HepG2 (cell line): ENCODE measurements around the gene C1GALT1. TPM values are rescaled to one million over a fixed set of nuclear protein-coding genes. Genes with fewer than 3 reads are reported as not detected.

Experiments
- ATM ChIP-seq: fragments of 450-650 bp; IDR thresholded peaks from 2 replicates; pipeline ENCODE4 v1.7.1; 2017; ENCODE audit warnings: mild to moderate bottlenecking, borderline replicate concordance
- FIP1L1 ChIP-seq: fragments of 200-400 bp; formaldehyde crosslinking; IDR thresholded peaks from 2 replicates; pipeline ENCODE4 v1.6.1; 2018; ENCODE audit warnings: low read depth, mild to moderate bottlenecking, low read length, moderate library complexity, borderline replicate concordance; ENCODE audit not compliant: insufficient read depth
- GABPA ChIP-seq, 2 experiments: IDR thresholded peaks; 2 replicates each; pipeline ENCODE4 v1.6.1; 2011 to 2016; ENCODE audit warnings: low read depth in 2 of 2, low read length in 1 of 2, missing biosample characterization in 1 of 2, missing genetic modification characterization in 1 of 2
- GFI1 ChIP-seq: sonication (generic); formaldehyde crosslinking; IDR thresholded peaks from 2 replicates; pipeline ENCODE4 v1.5.0; 2020; ENCODE audit warnings: missing genetic modification reagents, mild to moderate bottlenecking, borderline replicate concordance
- GPN1 ChIP-seq: sonication (generic); formaldehyde crosslinking; IDR thresholded peaks from 2 replicates; pipeline ENCODE4 v1.5.1; 2020; ENCODE audit warnings: missing genetic modification reagents, borderline replicate concordance
- PAF1 ChIP-seq: IDR thresholded peaks from 2 replicates; pipeline ENCODE4 v1.6.1; 2016; ENCODE audit warnings: missing genetic modification reagents, missing compliant biosample characterization
- POLR2AphosphoS5 ChIP-seq: IDR thresholded peaks from 2 replicates; pipeline ENCODE4 v1.6.1; 2012; ENCODE audit warnings: low read depth, low read length
- RBM39 ChIP-seq: fragments of 200-400 bp; formaldehyde crosslinking; IDR thresholded peaks from one replicate; pipeline ENCODE4 v1.6.1; 2018; ENCODE audit warnings: antibody characterized with exemption, mild to moderate bottlenecking, low read depth, low read length; ENCODE audit not compliant: poor library complexity, severe bottlenecking
- RCOR2 ChIP-seq: IDR thresholded peaks from 2 replicates; pipeline ENCODE4 v1.6.1; 2016; ENCODE audit warnings: missing biosample characterization, missing genetic modification reagents
- SIN3B ChIP-seq: fragments of 150-350 bp; IDR thresholded peaks from 2 replicates; pipeline ENCODE4 v1.6.1; 2014; ENCODE audit warnings: low read length
- SP2 ChIP-seq: sonication (generic); formaldehyde crosslinking; IDR thresholded peaks from 2 replicates; pipeline ENCODE4 v1.5.1; 2020; ENCODE audit warnings: mild to moderate bottlenecking, missing genetic modification reagents
- ZKSCAN8 ChIP-seq: IDR thresholded peaks from 2 replicates; pipeline ENCODE4 v1.6.1; 2016; ENCODE audit warnings: borderline replicate concordance, missing genetic modification reagents, missing compliant biosample characterization
- ZMYM2 ChIP-seq: sonication (generic); formaldehyde crosslinking; IDR thresholded peaks from 2 replicates; pipeline ENCODE4 v1.8.0; 2022; ENCODE audit warnings: mild to moderate bottlenecking, missing genetic modification reagents
- ZNF263 ChIP-seq: sonication (generic); formaldehyde crosslinking; IDR thresholded peaks from 2 replicates; pipeline ENCODE4 v1.4.0; 2020; ENCODE audit warnings: missing genetic modification reagents
- ZNF335 ChIP-seq: sonication (generic); formaldehyde crosslinking; IDR thresholded peaks from 2 replicates; pipeline ENCODE4 v1.4.0; 2020; ENCODE audit warnings: missing genetic modification reagents
- ZNF564 ChIP-seq: sonication (generic); formaldehyde crosslinking; IDR thresholded peaks from 2 replicates; pipeline ENCODE4 v1.8.1; 2023; ENCODE audit warnings: mild to moderate bottlenecking, missing genetic modification reagents
- ZNF761 ChIP-seq: sonication (generic); formaldehyde crosslinking; conservative IDR thresholded peaks from 2 replicates; pipeline ENCODE4 v1.4.0; 2020; ENCODE audit warnings: mild to moderate bottlenecking, missing genetic modification reagents
- polyA plus RNA-seq, 8 experiments: library from polyadenylated mRNA; depleted of rRNA in 3 of 8; stranded (reverse) in 7 of 8; unstranded in 1 of 8; fragments of >200 nt; fragmentation: Illumina TruSeq in 4 of 8; extraction: Trizol in 4 of 8; gene quantifications; 2 replicates each; pipeline versions ENCODE4 v1.2.1 to v1.2.3, GENCODE V29; 2011 to 2016; ENCODE audit warnings: low read depth in 4 of 8, missing spikeins in 1 of 8, mixed read lengths in 1 of 8; ENCODE audit not compliant: insufficient read depth in 1 of 8
- total RNA-seq, 5 experiments: library from RNA; depleted of rRNA; stranded (reverse); fragments of >200 nt; fragmentation: Illumina TruSeq; extraction: Trizol; gene quantifications; 2 replicates each; pipeline ENCODE4 v1.2.3, GENCODE V29; 2016; ENCODE audit warnings: low read depth in 1 of 5
- TF ChIP-seq, protein P1 (sequence below): sonication (generic); formaldehyde crosslinking; IDR thresholded peaks from 2 replicates; pipeline ENCODE4 v1.8.1; 2022; ENCODE audit warnings: mild to moderate bottlenecking, missing genetic modification reagents
- TF ChIP-seq, protein P2 (sequence below): sonication (generic); formaldehyde crosslinking; IDR thresholded peaks from 2 replicates; pipeline ENCODE4 v1.5.0; 2020; ENCODE audit warnings: missing genetic modification reagents
- TF ChIP-seq, protein P3 (sequence below): sonication (generic); formaldehyde crosslinking; IDR thresholded peaks from 2 replicates; pipeline ENCODE4 v1.5.1; 2020; ENCODE audit warnings: mild to moderate bottlenecking, missing genetic modification reagents
- TF ChIP-seq, protein P4 (sequence below): sonication (generic); formaldehyde crosslinking; IDR thresholded peaks from 2 replicates; pipeline ENCODE4 v1.8.1; 2023; ENCODE audit warnings: mild to moderate bottlenecking, inconsistent platforms, moderate library complexity, missing genetic modification reagents, borderline replicate concordance
- TF ChIP-seq, protein P5 (sequence below): sonication (generic); formaldehyde crosslinking; IDR thresholded peaks from 2 replicates; pipeline ENCODE4 v1.4.0; 2020; ENCODE audit warnings: missing genetic modification reagents

Gene C1GALT1
- total and polyA plus RNA-seq, 2 of the 13 experiments (the other 11 are each of a cell fraction or from before 2014, with no cell fraction given): 57.1 to 65.9 TPM

DNA sequence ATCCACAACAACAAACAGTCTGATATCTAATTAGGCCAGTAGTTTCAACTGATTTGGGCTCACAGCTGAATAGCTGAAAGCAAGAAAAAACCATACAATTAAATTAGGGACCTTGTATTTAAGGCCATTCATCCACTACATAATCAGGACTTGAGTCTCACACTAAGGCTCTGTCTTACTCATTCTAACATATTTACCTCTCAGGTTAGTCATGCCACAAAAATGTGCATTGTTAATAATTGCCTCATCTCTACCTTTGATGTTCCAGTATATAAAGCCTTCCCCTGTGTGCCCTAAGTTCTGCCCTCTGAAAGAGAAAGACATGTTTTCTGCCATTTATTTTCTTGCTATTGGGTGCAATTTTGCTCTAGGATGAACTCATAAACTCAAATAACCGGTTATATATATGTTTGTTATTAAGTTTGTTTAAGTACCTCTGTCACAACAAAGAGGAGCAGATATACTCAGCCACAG is 5.3 kb upstream of the C1GALT1 start (continued):
- TF ChIP-seq, protein P1, sequence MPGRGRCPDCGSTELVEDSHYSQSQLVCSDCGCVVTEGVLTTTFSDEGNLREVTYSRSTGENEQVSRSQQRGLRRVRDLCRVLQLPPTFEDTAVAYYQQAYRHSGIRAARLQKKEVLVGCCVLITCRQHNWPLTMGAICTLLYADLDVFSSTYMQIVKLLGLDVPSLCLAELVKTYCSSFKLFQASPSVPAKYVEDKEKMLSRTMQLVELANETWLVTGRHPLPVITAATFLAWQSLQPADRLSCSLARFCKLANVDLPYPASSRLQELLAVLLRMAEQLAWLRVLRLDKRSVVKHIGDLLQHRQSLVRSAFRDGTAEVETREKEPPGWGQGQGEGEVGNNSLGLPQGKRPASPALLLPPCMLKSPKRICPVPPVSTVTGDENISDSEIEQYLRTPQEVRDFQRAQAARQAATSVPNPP (CRISPR knock-in tag): no peak
- TF ChIP-seq GFI1 (CRISPR knock-in tag): peak; percentile 74; the same call in 1 of the 2 replicates
- TF ChIP-seq RBM39: no peak
- peak; percentile 90 for TF ChIP-seq RCOR2 (CRISPR knock-in tag)
- TF ChIP-seq, protein P2, sequence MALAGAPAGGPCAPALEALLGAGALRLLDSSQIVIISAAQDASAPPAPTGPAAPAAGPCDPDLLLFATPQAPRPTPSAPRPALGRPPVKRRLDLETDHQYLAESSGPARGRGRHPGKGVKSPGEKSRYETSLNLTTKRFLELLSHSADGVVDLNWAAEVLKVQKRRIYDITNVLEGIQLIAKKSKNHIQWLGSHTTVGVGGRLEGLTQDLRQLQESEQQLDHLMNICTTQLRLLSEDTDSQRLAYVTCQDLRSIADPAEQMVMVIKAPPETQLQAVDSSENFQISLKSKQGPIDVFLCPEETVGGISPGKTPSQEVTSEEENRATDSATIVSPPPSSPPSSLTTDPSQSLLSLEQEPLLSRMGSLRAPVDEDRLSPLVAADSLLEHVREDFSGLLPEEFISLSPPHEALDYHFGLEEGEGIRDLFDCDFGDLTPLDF: no peak
- TF ChIP-seq ZNF761 (CRISPR knock-in tag): no peak
- no peak for TF ChIP-seq PAF1 (CRISPR knock-in tag)
- TF ChIP-seq, protein P3, sequence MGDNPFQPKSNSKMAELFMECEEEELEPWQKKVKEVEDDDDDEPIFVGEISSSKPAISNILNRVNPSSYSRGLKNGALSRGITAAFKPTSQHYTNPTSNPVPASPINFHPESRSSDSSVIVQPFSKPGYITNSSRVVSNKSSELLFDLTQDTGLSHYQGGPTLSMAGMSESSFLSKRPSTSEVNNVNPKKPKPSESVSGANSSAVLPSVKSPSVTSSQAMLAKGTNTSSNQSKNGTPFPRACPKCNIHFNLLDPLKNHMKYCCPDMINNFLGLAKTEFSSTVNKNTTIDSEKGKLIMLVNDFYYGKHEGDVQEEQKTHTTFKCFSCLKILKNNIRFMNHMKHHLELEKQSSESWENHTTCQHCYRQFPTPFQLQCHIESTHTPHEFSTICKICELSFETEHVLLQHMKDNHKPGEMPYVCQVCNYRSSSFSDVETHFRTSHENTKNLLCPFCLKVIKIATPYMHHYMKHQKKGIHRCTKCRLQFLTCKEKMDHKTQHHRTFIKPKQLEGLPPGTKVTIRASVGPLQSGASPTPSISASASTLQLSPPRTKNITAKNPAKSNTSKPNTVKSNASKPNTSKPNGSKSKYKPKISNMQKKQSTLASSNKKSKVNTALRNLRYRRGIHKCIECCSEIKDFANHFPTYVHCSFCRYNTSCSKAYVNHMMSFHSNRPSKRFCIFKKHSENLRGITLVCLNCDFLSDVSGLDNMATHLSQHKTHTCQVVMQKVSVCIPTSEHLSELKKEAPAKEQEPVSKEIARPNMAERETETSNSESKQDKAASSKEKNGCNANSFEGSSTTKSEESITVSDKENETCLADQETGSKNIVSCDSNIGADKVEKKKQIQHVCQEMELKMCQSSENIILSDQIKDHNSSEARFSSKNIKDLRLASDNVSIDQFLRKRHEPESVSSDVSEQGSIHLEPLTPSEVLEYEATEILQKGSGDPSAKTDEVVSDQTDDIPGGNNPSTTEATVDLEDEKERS (CRISPR knock-in tag): no peak
- TF ChIP-seq SIN3B: no peak
- TF ChIP-seq POLR2AphosphoS5: peak; percentile 83
- TF ChIP-seq ZKSCAN8 (CRISPR knock-in tag): peak; percentile 84
- TF ChIP-seq SP2 (CRISPR knock-in tag): no peak
- no peak for TF ChIP-seq FIP1L1
- no peak for TF ChIP-seq ZNF335 (CRISPR knock-in tag)
- TF ChIP-seq GABPA (IDR thresholded peaks at IDR 0.05; ENCODE audit: low read depth, low read length): no peak
- 0 out of 2 replicates have a peak, but pooled peaks have one; percentile 23 for TF ChIP-seq GABPA (CRISPR knock-in tag; IDR thresholded peaks at IDR 0.05; ENCODE audit: low read depth)
- TF ChIP-seq ATM: no peak
- 0 out of 2 replicates have a peak, but pooled peaks have one; percentile 52 for TF ChIP-seq ZMYM2
- TF ChIP-seq GPN1 (CRISPR knock-in tag): no peak
- no peak for TF ChIP-seq ZNF263 (CRISPR knock-in tag)
- TF ChIP-seq, protein P4, sequence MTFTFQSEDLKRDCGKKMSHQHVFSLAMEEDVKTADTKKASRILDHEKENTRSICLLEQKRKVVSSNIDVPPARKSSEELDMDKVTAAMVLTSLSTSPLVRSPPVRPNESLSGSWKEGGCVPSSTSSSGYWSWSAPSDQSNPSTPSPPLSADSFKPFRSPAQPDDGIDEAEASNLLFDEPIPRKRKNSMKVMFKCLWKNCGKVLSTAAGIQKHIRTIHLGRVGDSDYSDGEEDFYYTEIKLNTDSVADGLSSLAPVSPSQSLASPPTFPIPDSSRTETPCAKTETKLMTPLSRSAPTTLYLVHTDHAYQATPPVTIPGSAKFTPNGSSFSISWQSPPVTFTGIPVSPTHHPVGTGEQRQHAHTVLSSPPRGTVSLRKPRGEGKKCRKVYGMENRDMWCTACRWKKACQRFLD: no peak
- TF ChIP-seq ZNF564 (CRISPR knock-in tag): no peak
- TF ChIP-seq, protein P5, sequence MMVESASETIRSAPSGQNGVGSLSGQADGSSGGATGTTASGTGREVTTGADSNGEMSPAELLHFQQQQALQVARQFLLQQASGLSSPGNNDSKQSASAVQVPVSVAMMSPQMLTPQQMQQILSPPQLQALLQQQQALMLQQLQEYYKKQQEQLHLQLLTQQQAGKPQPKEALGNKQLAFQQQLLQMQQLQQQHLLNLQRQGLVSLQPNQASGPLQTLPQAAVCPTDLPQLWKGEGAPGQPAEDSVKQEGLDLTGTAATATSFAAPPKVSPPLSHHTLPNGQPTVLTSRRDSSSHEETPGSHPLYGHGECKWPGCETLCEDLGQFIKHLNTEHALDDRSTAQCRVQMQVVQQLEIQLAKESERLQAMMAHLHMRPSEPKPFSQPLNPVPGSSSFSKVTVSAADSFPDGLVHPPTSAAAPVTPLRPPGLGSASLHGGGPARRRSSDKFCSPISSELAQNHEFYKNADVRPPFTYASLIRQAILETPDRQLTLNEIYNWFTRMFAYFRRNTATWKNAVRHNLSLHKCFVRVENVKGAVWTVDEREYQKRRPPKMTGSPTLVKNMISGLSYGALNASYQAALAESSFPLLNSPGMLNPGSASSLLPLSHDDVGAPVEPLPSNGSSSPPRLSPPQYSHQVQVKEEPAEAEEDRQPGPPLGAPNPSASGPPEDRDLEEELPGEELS (CRISPR knock-in tag): peak; percentile 93
